ENCODE data around the gene ANKRD44.

Gene ANKRD44

DNA sequence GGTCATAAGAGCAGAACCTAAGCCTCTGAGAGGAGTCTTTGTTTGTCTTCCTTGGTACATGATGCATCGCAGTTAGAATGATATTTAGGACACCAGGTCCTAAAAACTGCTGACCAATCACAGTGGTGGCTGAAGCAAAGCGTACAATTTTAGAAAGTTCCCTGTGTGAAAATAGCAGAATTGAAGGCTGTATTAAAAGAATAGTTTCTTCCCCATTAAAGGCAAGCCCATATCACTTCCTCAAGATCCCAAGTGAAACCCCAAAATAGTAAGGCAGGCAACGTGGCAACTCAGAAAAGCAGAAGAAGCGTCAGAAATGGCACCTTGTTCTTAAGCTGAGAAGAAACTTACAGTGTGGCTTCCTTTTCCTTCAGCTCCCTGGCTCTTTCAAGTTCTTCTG is 229.3 kb downstream of the ANKRD44 start:
- DNase-seq (ENCODE audit: low read depth, low spot score) = no peak
- TF ChIP-seq, protein P1, sequence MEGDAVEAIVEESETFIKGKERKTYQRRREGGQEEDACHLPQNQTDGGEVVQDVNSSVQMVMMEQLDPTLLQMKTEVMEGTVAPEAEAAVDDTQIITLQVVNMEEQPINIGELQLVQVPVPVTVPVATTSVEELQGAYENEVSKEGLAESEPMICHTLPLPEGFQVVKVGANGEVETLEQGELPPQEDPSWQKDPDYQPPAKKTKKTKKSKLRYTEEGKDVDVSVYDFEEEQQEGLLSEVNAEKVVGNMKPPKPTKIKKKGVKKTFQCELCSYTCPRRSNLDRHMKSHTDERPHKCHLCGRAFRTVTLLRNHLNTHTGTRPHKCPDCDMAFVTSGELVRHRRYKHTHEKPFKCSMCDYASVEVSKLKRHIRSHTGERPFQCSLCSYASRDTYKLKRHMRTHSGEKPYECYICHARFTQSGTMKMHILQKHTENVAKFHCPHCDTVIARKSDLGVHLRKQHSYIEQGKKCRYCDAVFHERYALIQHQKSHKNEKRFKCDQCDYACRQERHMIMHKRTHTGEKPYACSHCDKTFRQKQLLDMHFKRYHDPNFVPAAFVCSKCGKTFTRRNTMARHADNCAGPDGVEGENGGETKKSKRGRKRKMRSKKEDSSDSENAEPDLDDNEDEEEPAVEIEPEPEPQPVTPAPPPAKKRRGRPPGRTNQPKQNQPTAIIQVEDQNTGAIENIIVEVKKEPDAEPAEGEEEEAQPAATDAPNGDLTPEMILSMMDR (IDR thresholded peaks at IDR 0.05; ENCODE audit: insufficient read depth, low read length, missing control alignments) = no peak
- CTCF ChIA-PET = interaction anchor here (1.5 to 2.1 kb wide), 2 partner anchors 10 to 32 kb away, joined by 3 to 6 read pairs; no protein-coding TSS in a partner anchor
- H3K4me3 ChIP-seq (ENCODE audit: low read depth, low read length) = no peak overlapping the region
- POLR2A ChIA-PET = no interaction called here

DNA sequence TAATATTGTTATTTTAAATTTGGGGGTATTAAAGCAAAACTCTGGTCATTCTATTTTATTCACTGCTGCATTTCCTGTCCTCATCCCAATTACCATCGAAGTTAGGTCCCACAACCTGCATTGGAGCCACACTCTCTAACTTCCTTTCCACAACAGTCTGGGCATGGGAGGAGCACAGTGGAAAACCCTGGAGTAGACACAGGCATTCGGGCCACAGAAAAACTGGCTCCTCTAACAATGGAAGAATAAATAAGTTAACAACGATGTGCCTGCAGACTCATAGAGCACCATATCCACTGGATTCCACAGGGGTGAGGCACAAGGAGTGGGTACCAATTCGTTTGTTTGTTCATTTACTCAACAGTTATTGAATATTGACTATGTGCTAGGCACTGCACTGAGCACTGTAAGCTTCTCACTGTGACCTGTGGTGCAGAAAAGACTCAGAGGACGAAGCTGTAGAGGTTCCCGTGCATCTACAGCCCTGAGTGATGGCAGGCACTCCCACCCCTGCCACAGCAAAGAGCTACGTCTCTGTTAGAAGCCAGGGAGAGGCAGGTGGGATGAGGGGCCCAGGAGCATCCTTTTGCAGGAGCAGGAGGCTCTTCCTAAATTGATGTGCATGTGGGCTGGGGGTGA is 229.9 kb downstream of the ANKRD44 start:
- DNase-seq (ENCODE audit: low read depth, low spot score) = no peak
- POLR2A ChIA-PET = no interaction called here
- CTCF ChIA-PET = interaction anchor here (1.1 to 2.1 kb wide), 3 partner anchors 10 to 33 kb away, joined by 3 to 6 read pairs (median 3); no protein-coding TSS in a partner anchor

DNA sequence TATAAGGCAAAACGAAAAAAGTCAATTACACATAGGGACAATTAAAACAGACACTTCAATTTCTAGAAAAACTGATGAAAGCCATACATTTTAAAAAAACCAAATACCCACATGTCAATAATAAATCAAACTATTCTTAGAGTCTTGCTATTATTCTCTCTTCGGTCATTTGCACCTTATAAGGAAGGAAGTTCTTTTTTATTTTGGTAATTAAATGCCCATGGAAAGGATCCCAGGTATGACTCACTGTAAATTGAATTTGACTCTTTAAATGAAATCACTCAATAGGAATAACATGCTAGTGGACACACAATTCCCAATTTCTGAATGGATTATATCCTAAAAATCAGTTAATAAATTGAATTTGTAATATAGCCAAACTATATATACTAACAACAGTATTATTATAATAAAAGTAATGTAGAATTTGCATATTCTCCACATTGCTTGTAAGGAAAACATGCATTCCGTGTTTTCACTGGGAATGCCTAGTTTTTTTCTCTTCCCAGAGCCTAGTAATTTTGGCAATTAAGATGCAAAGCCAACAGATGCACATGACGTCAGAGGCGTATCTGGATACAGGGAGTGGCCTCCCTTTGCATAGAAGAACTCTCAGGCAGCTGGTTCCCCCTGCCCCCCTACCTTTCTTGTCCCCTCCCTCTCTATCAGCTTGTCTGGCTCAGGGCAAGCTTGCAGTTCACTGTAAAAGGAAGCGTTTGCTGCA is 230.6 kb downstream of the ANKRD44 start:
- POLR2A ChIA-PET = no interaction called here
- no peak for DNase-seq (ENCODE audit: low read depth, low spot score)
- TF ChIP-seq, protein P1 (IDR thresholded peaks at IDR 0.05; ENCODE audit: insufficient read depth, low read length, missing control alignments) = no peak
- no peak overlapping the region for H3K4me3 ChIP-seq (ENCODE audit: low read depth, low read length)
- CTCF ChIA-PET = interaction anchor here (1.1 to 1.5 kb wide), 2 partner anchors 11 to 33 kb away, joined by 3 read pairs; no protein-coding TSS in a partner anchor

More for the DNA sequence above, 229.9 kb downstream of the ANKRD44 start:
- no peak overlapping the region for H3K4me3 ChIP-seq (ENCODE audit: low read depth, low read length)
- TF ChIP-seq, protein P1 (IDR thresholded peaks at IDR 0.05; ENCODE audit: insufficient read depth, low read length, missing control alignments) = no peak

DNA sequence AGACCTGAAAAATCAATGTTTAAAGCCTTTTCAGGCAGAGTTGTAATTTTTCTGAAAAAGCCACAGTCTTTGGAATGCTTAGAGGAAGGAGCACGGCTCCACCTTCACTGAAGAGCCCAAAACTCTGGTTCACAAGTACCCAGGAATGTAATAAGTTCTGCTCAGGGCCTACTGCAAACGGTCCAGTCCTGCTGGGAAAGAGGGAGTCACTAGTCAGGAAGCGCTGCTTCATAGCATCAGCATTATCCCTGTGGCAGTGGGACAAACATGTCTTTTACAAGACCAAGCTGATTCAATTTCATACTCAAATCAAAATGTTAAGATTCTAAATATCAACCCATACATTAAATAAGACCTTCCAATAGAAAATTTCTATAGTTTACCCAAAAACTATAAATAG is 231.2 kb downstream of the ANKRD44 start:
- TF ChIP-seq, protein P1 (IDR thresholded peaks at IDR 0.05; ENCODE audit: insufficient read depth, low read length, missing control alignments) = no peak
- no peak overlapping the region for H3K4me3 ChIP-seq (ENCODE audit: low read depth, low read length)
- DNase-seq (ENCODE audit: low read depth, low spot score) = no peak
- POLR2A ChIA-PET = no interaction called here
- CTCF ChIA-PET = interaction anchor here (1.1 kb wide), 1 partner anchor 290 kb away, joined by 3 read pairs; no protein-coding TSS in a partner anchor

DNA sequence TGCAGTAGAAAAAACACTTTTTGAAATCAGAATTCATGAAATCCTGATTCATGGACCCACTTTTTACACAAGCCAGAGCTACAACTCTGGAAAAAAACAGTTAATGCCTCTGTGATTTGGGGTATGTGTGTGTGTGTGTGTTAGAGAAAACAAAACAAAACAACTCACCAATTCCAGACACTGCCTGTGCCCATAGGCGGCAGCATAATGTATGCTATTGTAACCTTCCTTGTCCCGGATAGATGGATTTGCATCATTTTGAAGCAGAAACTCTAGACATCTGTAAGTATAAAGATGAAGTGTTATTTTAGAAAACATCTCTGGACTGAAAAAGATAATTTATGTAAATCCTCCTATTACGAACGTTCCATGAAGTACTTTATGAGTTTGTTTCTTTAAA is 232.0 kb downstream of the ANKRD44 start:
- POLR2A ChIA-PET = no interaction called here
- CTCF ChIA-PET = interaction anchor here (1.0 to 1.1 kb wide), 3 partner anchors 26 to 291 kb away, joined by 3 to 4 read pairs (median 3); no protein-coding TSS in a partner anchor
- DNase-seq (ENCODE audit: low read depth, low spot score) = no peak
- no peak overlapping the region for H3K4me3 ChIP-seq (ENCODE audit: low read depth, low read length)
- TF ChIP-seq, protein P1 (IDR thresholded peaks at IDR 0.05; ENCODE audit: insufficient read depth, low read length, missing control alignments) = no peak

DNA sequence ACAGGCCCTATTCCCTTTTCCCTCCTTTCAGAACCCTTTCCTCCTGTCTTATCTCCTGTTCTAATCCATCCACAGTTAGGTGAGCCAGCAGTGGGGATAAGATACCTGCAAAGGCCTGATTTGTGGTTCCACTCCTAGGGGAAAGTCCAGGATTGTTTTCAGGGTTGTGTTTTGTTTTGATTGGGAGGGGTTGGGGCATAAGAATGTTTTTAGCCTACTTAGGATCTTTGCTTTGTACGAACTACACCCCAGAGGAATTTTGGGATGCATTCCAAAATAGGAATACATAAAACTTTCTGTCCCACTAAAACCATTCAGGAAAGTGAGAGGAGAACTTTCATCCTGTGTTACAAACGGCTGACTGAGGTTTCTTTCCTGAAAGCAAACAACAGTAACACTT is 233.2 kb downstream of the ANKRD44 start:
- CTCF ChIA-PET = no interaction called here
- POLR2A ChIA-PET = no interaction called here
- TF ChIP-seq, protein P1 (IDR thresholded peaks at IDR 0.05; ENCODE audit: insufficient read depth, low read length, missing control alignments) = no peak
- no peak overlapping the region for H3K4me3 ChIP-seq (ENCODE audit: low read depth, low read length)
- no peak for DNase-seq (ENCODE audit: low read depth, low spot score)

Data from AG04449 (cell line).